Stimulated activated CD4-positive, alpha-beta T cell treated with anti-CD3 and anti-CD28 coated beads, Interleukin-2, amount 100 ng/mL, for 4 hours (primary cell): ENCODE measurements around the gene TMIE.

Experiments
- DNase-seq: peaks from one replicate; pipeline ENCODE4 v3.0.0-alpha.2; 2020; ENCODE audit warnings: low read depth

TMIE gene

GRCh38 chr3:46708401-46709156, 7.4 kb downstream of the TMIE start:
- no peak for DNase-seq

- no peak for DNase-seq
Measured at GRCh38 chr3:46709157-46709654, 8.0 kb downstream of the TMIE start.

GRCh38 chr3:46709721-46710120, 8.5 kb downstream of the TMIE start:
- no peak for DNase-seq

- DNase-seq = no peak
Measured at GRCh38 chr3:46710229-46710628, 9.0 kb downstream of the TMIE start.

GRCh38 chr3:46710671-46711295, 9.6 kb downstream of the TMIE start:
- DNase-seq = no peak

- no peak for DNase-seq
Measured at GRCh38 chr3:46711305-46711704, 10.1 kb downstream of the TMIE start.

- no peak for DNase-seq
Measured at GRCh38 chr3:46711760-46712159, 10.6 kb downstream of the TMIE start.

GRCh38 chr3:46712191-46713049, 11.2 kb downstream of the TMIE start:
- no peak for DNase-seq

GRCh38 chr3:46713050-46713897, 12.1 kb downstream of the TMIE start:
- no peak for DNase-seq

- DNase-seq = no peak
Measured at GRCh38 chr3:46713898-46714552, 12.8 kb downstream of the TMIE start.

- no peak for DNase-seq
Measured at GRCh38 chr3:46714728-46715506, 13.7 kb downstream of the TMIE start.

GRCh38 chr3:46715507-46716175, 14.4 kb downstream of the TMIE start:
- no peak for DNase-seq

GRCh38 chr3:46716461-46717441, 15.6 kb downstream of the TMIE start:
- no peak for DNase-seq

- no peak for DNase-seq
Measured at GRCh38 chr3:46717447-46718231, 16.4 kb downstream of the TMIE start, which contains the start of gene PRSS50. PRSS50 (minus strand) TSS chr3:46717869; CDS start chr3:46717824, 45 bp downstream.

GRCh38 chr3:46719044-46719565, 17.9 kb downstream of the TMIE start:
- DNase-seq = no peak

- no peak for DNase-seq
Measured at GRCh38 chr3:46719735-46720271, 18.6 kb downstream of the TMIE start.

GRCh38 chr3:46721009-46721408, 19.8 kb downstream of the TMIE start:
- DNase-seq = no peak
